Hepatocyte (in vitro differentiated cells): ENCODE measurements around the gene ZBED1. TPM values are rescaled to one million over a fixed set of nuclear protein-coding genes. Genes with fewer than 3 reads are reported as not detected.

Source experiments
- DNase-seq: peaks from one replicate; pipeline ENCODE4 v3.0.0-alpha.2; 2016; ENCODE audit warnings: low spot score
- H2AFZ ChIP-seq: fragments of 200-600 bp; sonication (generic); 2 replicates; pipeline ENCODE4 v1.6.0; 2016; ENCODE audit warnings: antibody characterized with exemption, mild to moderate bottlenecking
- H3K27ac ChIP-seq: fragments of 200-600 bp; sonication (generic); 2 replicates; pipeline ENCODE4 v1.5.1; 2016; ENCODE audit warnings: mild to moderate bottlenecking
- H3K27me3 ChIP-seq: fragments of 200-600 bp; sonication (generic); 2 replicates; pipeline ENCODE4 v1.6.1; 2016
- H3K36me3 ChIP-seq: fragments of 200-600 bp; sonication (generic); replicated peaks from 2 replicates; pipeline ENCODE4 v1.5.1; 2016; ENCODE audit warnings: low read depth; ENCODE audit not compliant: insufficient read depth
- H3K4me1 ChIP-seq: fragments of 200-600 bp; sonication (generic); 2 replicates; pipeline ENCODE4 v1.5.1; 2016; ENCODE audit warnings: mild to moderate bottlenecking, moderate library complexity; ENCODE audit not compliant: insufficient read depth
- H3K4me2 ChIP-seq: fragments of 200-600 bp; sonication (generic); 2 replicates; pipeline ENCODE4 v1.6.0; 2016
- H3K4me3 ChIP-seq: fragments of 200-600 bp; sonication (generic); 2 replicates; pipeline ENCODE4 v1.5.1; 2016; ENCODE audit warnings: mild to moderate bottlenecking
- H3K79me2 ChIP-seq: fragments of 200-600 bp; sonication (generic); 2 replicates; pipeline ENCODE4 v1.6.0; 2017; ENCODE audit warnings: mild to moderate bottlenecking
- H3K9me2 ChIP-seq: fragments of 200-600 bp; sonication (generic); replicated peaks from 2 replicates; pipeline ENCODE4 v1.6.0; 2017; ENCODE audit warnings: mild to moderate bottlenecking; ENCODE audit not compliant: insufficient read depth
- H3K9me3 ChIP-seq: fragments of 200-600 bp; sonication (generic); 2 replicates; pipeline ENCODE4 v1.5.1; 2016; ENCODE audit warnings: low read depth, mild to moderate bottlenecking
- H4K20me1 ChIP-seq: fragments of 200-600 bp; sonication (generic); 2 replicates; pipeline ENCODE4 v1.6.0; 2016; ENCODE audit warnings: mild to moderate bottlenecking; ENCODE audit not compliant: insufficient read depth, poor library complexity, severe bottlenecking
- EZH2 ChIP-seq: fragments of 200-600 bp; sonication (generic); IDR thresholded peaks from 2 replicates; pipeline ENCODE4 v1.6.1; 2016; ENCODE audit warnings: antibody characterized with exemption, mild to moderate bottlenecking, borderline replicate concordance
- EZH2phosphoT487 ChIP-seq: fragments of 200-600 bp; sonication (generic); IDR thresholded peaks from one replicate; pipeline ENCODE4 v1.6.1; 2018; ENCODE audit warnings: antibody characterized with exemption, mild to moderate bottlenecking, low read depth, moderate library complexity; ENCODE audit not compliant: unreplicated experiment, severe bottlenecking
- WGBS: methylation state at CpG from one replicate; pipeline ENCODE4 v1.1.6; 2016; ENCODE audit warnings: low lambda C conversion rate; ENCODE audit errors: missing lambda C conversion rate; 5-methylcytosine and 5-hydroxymethylcytosine counted together
- polyA plus RNA-seq: library from polyadenylated mRNA; unstranded; fragments of >200 nt; fragmentation: Nextera tagmentation; extraction: Ambion mirVana; gene quantifications from 2 replicates; pipeline ENCODE4 v1.2.1, GENCODE V29; 2016
- total RNA-seq: library from RNA; depleted of rRNA; stranded (reverse); fragments of >200 nt; gene quantifications from 2 replicates; pipeline ENCODE4 v1.2.3, GENCODE V29; 2014
- TF ChIP-seq, protein P1 (sequence below): fragments of 200-600 bp; sonication (generic); IDR thresholded peaks from 2 replicates; pipeline ENCODE4 v1.5.1; 2016; ENCODE audit warnings: antibody characterized with exemption, mild to moderate bottlenecking; ENCODE audit not compliant: poor library complexity

ZBED1 gene
- total and polyA plus RNA-seq, 2 experiments from 2014 or later, result 26.4 to 41.4 TPM

DNA sequence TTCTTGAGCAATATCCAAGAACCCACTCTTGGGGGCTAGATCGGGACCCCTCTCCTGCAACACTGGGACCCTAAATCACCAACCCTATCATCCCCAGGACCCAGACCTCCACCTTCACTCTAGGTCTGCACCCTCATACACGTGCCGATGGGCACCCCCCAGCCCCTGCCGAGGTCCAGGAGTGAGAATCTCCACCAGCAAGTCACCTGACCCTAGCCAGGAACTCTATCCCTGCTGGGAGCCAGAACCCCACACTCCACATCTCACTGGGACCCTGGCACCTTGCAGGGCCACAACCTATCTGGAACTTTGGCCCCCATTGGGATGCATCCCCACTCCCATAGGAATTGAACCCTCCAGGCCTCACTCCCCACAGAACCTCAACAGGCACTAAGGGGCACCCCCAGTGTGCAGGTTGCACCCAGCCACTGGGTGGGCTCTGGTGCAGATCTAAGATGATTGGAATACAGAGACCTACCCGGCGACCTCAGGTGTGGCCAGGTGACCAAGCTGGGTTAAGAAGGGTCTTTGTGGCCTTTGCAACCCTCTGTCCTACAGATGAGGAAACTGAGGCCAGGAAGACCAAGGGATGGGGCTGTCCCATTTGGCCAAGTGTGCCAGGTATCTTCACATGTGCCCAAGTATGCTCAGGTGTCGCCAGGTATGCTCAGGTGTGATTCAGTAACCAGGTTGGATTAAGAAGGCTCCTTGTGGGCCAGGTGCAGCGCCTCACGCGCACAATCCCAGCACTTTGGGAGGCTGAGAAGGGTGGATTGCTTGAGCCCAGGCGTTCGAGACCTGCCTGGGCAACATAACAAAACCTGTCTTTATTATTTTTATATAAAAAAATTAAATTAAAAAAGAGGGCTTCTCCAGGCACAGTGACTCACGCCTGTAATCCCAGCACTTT lies 3.1 kb upstream of the ZBED1 start:
- no peak overlapping the region for H3K4me2 ChIP-seq
- DNase-seq, result no peak
- H3K27me3 ChIP-seq, result no peaks in the 10 kb centered on the region
- H4K20me1 ChIP-seq, result no peaks in the 10 kb centered on the region
- peaks cover 12% of the 10 kb centered on the region for H3K79me2 ChIP-seq
- WGBS, result 93% methylated on average over 13 of the region's 13 CpGs
- TF ChIP-seq EZH2phosphoT487 (no peak), EZH2 (no peak)
- TF ChIP-seq, protein P1, sequence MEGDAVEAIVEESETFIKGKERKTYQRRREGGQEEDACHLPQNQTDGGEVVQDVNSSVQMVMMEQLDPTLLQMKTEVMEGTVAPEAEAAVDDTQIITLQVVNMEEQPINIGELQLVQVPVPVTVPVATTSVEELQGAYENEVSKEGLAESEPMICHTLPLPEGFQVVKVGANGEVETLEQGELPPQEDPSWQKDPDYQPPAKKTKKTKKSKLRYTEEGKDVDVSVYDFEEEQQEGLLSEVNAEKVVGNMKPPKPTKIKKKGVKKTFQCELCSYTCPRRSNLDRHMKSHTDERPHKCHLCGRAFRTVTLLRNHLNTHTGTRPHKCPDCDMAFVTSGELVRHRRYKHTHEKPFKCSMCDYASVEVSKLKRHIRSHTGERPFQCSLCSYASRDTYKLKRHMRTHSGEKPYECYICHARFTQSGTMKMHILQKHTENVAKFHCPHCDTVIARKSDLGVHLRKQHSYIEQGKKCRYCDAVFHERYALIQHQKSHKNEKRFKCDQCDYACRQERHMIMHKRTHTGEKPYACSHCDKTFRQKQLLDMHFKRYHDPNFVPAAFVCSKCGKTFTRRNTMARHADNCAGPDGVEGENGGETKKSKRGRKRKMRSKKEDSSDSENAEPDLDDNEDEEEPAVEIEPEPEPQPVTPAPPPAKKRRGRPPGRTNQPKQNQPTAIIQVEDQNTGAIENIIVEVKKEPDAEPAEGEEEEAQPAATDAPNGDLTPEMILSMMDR, result no peak
- H3K36me3 ChIP-seq, result no peaks in the 10 kb centered on the region
- H3K27ac ChIP-seq, result peak overlapping the region; percentile 87
- H3K4me3 ChIP-seq, result no peak overlapping the region
- H3K9me2 ChIP-seq, result no peaks in the 10 kb centered on the region
- H3K9me3 ChIP-seq, result no peaks in the 10 kb centered on the region
- H3K4me1 ChIP-seq, result peaks cover 15% of the 10 kb centered on the region
- H2AFZ ChIP-seq, result no peak overlapping the region

DNA sequence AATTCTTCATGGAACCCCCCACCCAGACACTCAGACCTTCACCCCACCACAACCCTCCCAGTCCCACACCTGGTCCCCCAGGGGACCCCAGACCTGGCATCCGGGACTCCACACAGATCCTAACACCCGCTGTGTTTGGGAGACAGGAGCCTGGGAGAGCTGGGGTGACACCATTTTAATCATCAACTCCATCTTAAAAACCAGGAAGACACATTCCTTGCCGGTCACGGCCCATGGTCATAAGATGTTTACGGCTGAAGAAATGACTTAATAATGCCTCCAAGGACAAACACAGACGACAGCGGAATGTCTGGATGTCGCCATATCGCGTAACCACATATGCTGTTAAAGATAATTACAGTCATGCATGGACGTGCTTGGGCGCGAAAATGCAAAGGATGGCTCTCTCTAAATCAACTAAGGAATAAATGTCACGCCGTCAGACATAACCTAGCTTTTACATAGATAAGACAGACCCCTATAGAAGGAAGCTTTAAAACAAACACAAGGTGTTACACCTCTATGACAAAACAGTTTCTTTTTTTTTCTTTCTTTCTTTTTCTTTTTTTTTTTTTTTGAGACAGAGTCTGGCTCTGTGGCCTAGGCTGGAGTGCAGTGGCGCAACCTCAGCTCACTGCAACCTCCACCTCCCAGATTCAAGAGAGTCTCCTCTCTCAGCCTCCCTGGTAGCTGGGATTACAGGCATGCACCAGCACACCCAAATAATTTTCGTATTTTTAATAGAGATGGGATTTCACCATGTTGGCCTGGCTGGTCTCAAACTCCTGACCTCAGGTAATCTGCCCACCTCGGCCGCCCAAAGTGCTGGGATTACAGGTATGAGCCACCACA lies 2.1 kb upstream of the ZBED1 start:
- Histone ChIP-seq H4K20me1 (no peaks in the 10 kb centered on the region), H3K4me1 (peaks cover 14% of the 10 kb centered on the region), H2AFZ (no peak overlapping the region), H3K27ac (peak overlapping the region; percentile 87), H3K79me2 (peaks cover 15% of the 10 kb centered on the region), H3K4me3 (no peak overlapping the region), H3K9me2 (no peaks in the 10 kb centered on the region), H3K9me3 (no peaks in the 10 kb centered on the region), H3K27me3 (no peaks in the 10 kb centered on the region), H3K4me2 (no peak overlapping the region), H3K36me3 (no peaks in the 10 kb centered on the region)
- WGBS, result 46% methylated on average over 18 of the region's 19 CpGs
- TF ChIP-seq, protein P1, result no peak
- TF ChIP-seq EZH2 (no peak), EZH2phosphoT487 (no peak)
- peak; percentile 52 for DNase-seq

DNA sequence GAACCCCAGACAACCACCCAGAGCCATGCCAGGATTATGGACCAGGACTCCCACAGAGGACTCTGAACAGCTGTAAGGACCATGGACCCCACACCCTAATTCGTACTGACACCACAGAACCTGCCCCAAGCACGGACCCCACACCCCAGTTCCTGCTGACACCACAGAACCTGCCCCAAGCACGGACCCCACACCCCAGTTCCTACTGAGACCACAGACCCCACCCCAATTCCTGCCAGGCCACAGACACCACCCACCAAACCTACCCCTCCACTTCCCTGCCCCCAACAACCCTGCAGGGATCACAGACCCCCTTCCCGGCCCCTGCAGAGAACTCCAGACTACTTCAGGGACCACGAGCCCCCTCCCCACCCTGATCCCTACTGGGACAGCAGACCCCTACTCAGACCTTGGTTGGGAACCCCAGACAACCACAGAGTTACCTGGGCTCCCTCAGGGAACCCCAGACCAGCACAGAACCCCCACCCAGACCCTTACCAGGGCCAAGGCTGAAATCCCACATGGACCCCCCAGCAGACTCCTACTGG lies 1.4 kb upstream of the ZBED1 start:
- Histone ChIP-seq H3K36me3 (no peaks in the 10 kb centered on the region), H3K79me2 (peaks cover 22% of the 10 kb centered on the region), H3K27me3 (no peaks in the 10 kb centered on the region), H3K9me2 (no peaks in the 10 kb centered on the region), H4K20me1 (no peaks in the 10 kb centered on the region), H2AFZ (no peak overlapping the region), H3K27ac (peak overlapping the region; percentile 87), H3K4me2 (no peak overlapping the region), H3K4me1 (peaks cover 16% of the 10 kb centered on the region), H3K9me3 (no peaks in the 10 kb centered on the region), H3K4me3 (no peak overlapping the region)
- 92% methylated on average over 4 of the region's 5 CpGs for WGBS
- TF ChIP-seq EZH2phosphoT487 (no peak), EZH2 (no peak)
- TF ChIP-seq, protein P1, result no peak
- DNase-seq, result no peak
